Kidney (tissue), 14 donors: Measurements from ENCODE around the gene GATA6. TPM values are rescaled to one million over a fixed set of nuclear protein-coding genes. Genes with fewer than 3 reads are reported as not detected.

Experiments
- DNase-seq, 5 donors: peaks; one replicate each; pipeline ENCODE4 v3.0.0-alpha.2; 2013 to 2020
- FAIRE-seq: peaks from 2 replicates; lab custom pipeline; 2012; peaks lifted over from hg19 to GRCh38; lab: Jason Lieb, UNC
- H3K27ac ChIP-seq, 2 donors: one replicate each; pipeline ENCODE4 v1.7.0; 2013; ENCODE audit warnings: low read depth in 2 of 2, low read length in 2 of 2, inconsistent platforms in 1 of 2
- H3K27me3 ChIP-seq: one replicate; pipeline ENCODE4 v1.7.1; 2013; ENCODE audit warnings: low read length, inconsistent platforms; ENCODE audit not compliant: control insufficient read depth, insufficient read depth
- H3K36me3 ChIP-seq, 3 donors: one replicate each; pipeline versions ENCODE4 v1.7.0 to v1.7.1; 2013; ENCODE audit warnings: low read length in 3 of 3, control low read depth in 1 of 3, inconsistent platforms in 1 of 3; ENCODE audit not compliant: insufficient read depth in 3 of 3, control insufficient read depth in 2 of 3
- H3K4me1 ChIP-seq, 3 donors: one replicate each; pipeline versions ENCODE4 v1.7.0 to v1.7.1; 2013; ENCODE audit warnings: low read length in 3 of 3, inconsistent platforms in 1 of 3, low read depth in 1 of 3; ENCODE audit not compliant: control insufficient read depth in 2 of 3, insufficient read depth in 2 of 3
- H3K4me3 ChIP-seq, 3 donors: one replicate each; pipeline versions ENCODE4 v1.7.0 to v1.8.1; 2013; ENCODE audit warnings: low read length in 3 of 3, control low read depth in 1 of 3, inconsistent platforms in 1 of 3
- H3K9ac ChIP-seq, 3 donors: one replicate each; pipeline versions ENCODE4 v1.7.0 to v1.7.1; 2013; ENCODE audit warnings: low read length in 3 of 3, control low read depth in 1 of 3, inconsistent platforms in 1 of 3
- H3K9me3 ChIP-seq, 3 donors: one replicate each; pipeline versions ENCODE4 v1.7.0 to v1.7.1; 2013; ENCODE audit warnings: low read length in 3 of 3, control low read depth in 1 of 3, inconsistent platforms in 1 of 3; ENCODE audit not compliant: control insufficient read depth in 2 of 3, insufficient read depth in 1 of 3
- CTCF ChIP-seq: IDR thresholded peaks from 3 replicates; pipeline ENCODE4 v1.5.1; 2012; ENCODE audit warnings: mild to moderate bottlenecking, moderate library complexity, borderline replicate concordance; ENCODE audit not compliant: insufficient read depth; ENCODE audit errors: extremely low read depth
- intact Hi-C: fragments of 100-400 bp; cut with DNase I; formaldehyde crosslinking; loops from one replicate; pipeline ENCODE4 v1.11.1; 2022
- polyA plus RNA-seq: library from polyadenylated mRNA; stranded (reverse); fragments of 350-450 nt; fragmentation: Illumina TruSeq; extraction: RNeasy Lipid Tissue Mini Kit (QIAGEN cat#74804); gene quantifications from one replicate; pipeline ENCODE4 v1.2.3, GENCODE V29; 2014; ENCODE audit warnings: low read depth, low replicate concordance; ENCODE audit not compliant: insufficient read depth
- total RNA-seq: library from RNA; stranded (reverse); fragmentation: NEBNext Ultra II Directional; extraction: Animal tissue kit (Norgen Biotek cat#: 25700); gene quantifications from one replicate; pipeline ENCODE4 v1.2.1, GENCODE V29; 2021
- donor health status: control.
- donor health status: control.
- donor health status: control.
- donor health status: control.
- donor health status: control.
- donor health status: DM: yes; HTN: yes; CAD: no.
- donor health status: Normal renal cell carcinoma (clear cell type).

Gene GATA6
- total and polyA plus RNA-seq, 2 donors from 2014 or later = 1.7 to 10.9 TPM

GRCh38 chr18:22141211-22141610, 28.2 kb upstream of the GATA6 start:
- Histone ChIP-seq H3K36me3 (no peaks in the 10 kb centered on the region), H3K4me1 (no peaks in the 10 kb centered on the region), H3K27ac (no peak overlapping the region), H3K9me3 (no peaks in the 10 kb centered on the region), H3K27me3 (no peaks in the 10 kb centered on the region), H3K9ac (no peak overlapping the region), H3K4me3 (no peak overlapping the region)
- no peak for FAIRE-seq
- DNase-seq = no peak
- intact Hi-C loops = no loop called here
- TF ChIP-seq CTCF = no peak

GRCh38 chr18:22143347-22144340, 25.7 kb upstream of the GATA6 start:
- no peak for TF ChIP-seq CTCF
- FAIRE-seq = no peak
- Histone ChIP-seq H3K9ac (no peak overlapping the region), H3K27ac (no peak overlapping the region), H3K9me3 (no peaks in the 10 kb centered on the region), H3K4me1 (no peaks in the 10 kb centered on the region), H3K4me3 (no peak overlapping the region), H3K36me3 (no peaks in the 10 kb centered on the region), H3K27me3 (no peaks in the 10 kb centered on the region)
- intact Hi-C loops = no loop called here
- DNase-seq = no peak

GRCh38 chr18:22145160-22145559, 24.2 kb upstream of the GATA6 start:
- FAIRE-seq = no peak
- intact Hi-C loops = no loop called here
- no peak overlapping the region for H3K27ac ChIP-seq

More at GRCh38 chr18:22145160-22145559, 24.2 kb upstream of the GATA6 start:
- DNase-seq = no peak
- Histone ChIP-seq H3K4me1 (no peaks in the 10 kb centered on the region), H3K36me3 (no peaks in the 10 kb centered on the region), H3K4me3 (no peak overlapping the region), H3K9me3 (no peaks in the 10 kb centered on the region), H3K27me3 (no peaks in the 10 kb centered on the region), H3K9ac (no peak overlapping the region)
- no peak for TF ChIP-seq CTCF
